GM12875 (cell line): ENCODE measurements around the gene INPP5A.

ENCODE experiments used
- H3K4me3 ChIP-seq: one replicate; pipeline ENCODE4 v1.5.1; 2011; ENCODE audit warnings: low read depth, low read length, control low read depth
- CTCF ChIP-seq: IDR thresholded peaks from 2 replicates; pipeline ENCODE4 v1.5.1; 2011; ENCODE audit warnings: low read depth, mild to moderate bottlenecking, control low read depth, inconsistent platforms, low read length, moderate library complexity, borderline replicate concordance; ENCODE audit not compliant: insufficient read depth

INPP5A gene

GRCh38 chr10:132711613-132712121, 174.1 kb downstream of the INPP5A start:
- TF ChIP-seq CTCF = no peak
- no peak overlapping the region for H3K4me3 ChIP-seq

GRCh38 chr10:132712291-132712690, 174.7 kb downstream of the INPP5A start:
- no peak for TF ChIP-seq CTCF
- H3K4me3 ChIP-seq = no peak overlapping the region

GRCh38 chr10:132712743-132713142, 175.2 kb downstream of the INPP5A start:
- TF ChIP-seq CTCF = no peak
- H3K4me3 ChIP-seq = no peak overlapping the region

GRCh38 chr10:132713421-132714095, 176.0 kb downstream of the INPP5A start:
- H3K4me3 ChIP-seq = no peak overlapping the region
- no peak for TF ChIP-seq CTCF

GRCh38 chr10:132714096-132714985, 176.8 kb downstream of the INPP5A start:
- H3K4me3 ChIP-seq = no peak overlapping the region
- no peak for TF ChIP-seq CTCF

GRCh38 chr10:132714986-132715775, 177.6 kb downstream of the INPP5A start:
- H3K4me3 ChIP-seq = no peak overlapping the region
- no peak for TF ChIP-seq CTCF
